Activated T-helper 17 cell treated with anti-CD3 and anti-CD28 coated beads, Interleukin-2, amount 50 U/mL, for 72 hours (primary cell): ENCODE data around the gene CXorf66. TPM values are rescaled to one million over a fixed set of nuclear protein-coding genes. Genes with fewer than 3 reads are reported as not detected.
"Not testable (repeated sequence)": the region's sequence is repeated elsewhere in the genome, so short reads cannot be mapped to it uniquely, and the experiment has no call there.

Experiments used
- ATAC-seq: fragments of 150-1000 bp; cut with Tn5 transposase; replicated peaks from 2 replicates; pipeline ENCODE4 v1.10.0; 2021; ENCODE audit warnings: mild to moderate bottlenecking, moderate library complexity
- H3K27ac Mint-ChIP-seq: one replicate; pipeline ENCODE4 v1.8.0; 2022; ENCODE audit warnings: mixed read lengths
- H3K27me3 Mint-ChIP-seq: one replicate; pipeline ENCODE4 v1.8.0; 2022; ENCODE audit warnings: mixed read lengths
- H3K36me3 Mint-ChIP-seq: one replicate; pipeline ENCODE4 v1.8.0; 2022; ENCODE audit warnings: low read depth, mild to moderate bottlenecking, mixed read lengths
- H3K4me1 Mint-ChIP-seq: one replicate; pipeline ENCODE4 v1.8.0; 2022; ENCODE audit warnings: mixed read lengths
- H3K4me3 Mint-ChIP-seq: one replicate; pipeline ENCODE4 v1.8.0; 2022; ENCODE audit warnings: mild to moderate bottlenecking, mixed read lengths
- H3K9me3 Mint-ChIP-seq: one replicate; pipeline ENCODE4 v1.8.0; 2022; ENCODE audit warnings: mixed read lengths
- total RNA-seq, 2 donors: library from RNA; stranded (reverse); gene quantifications; one replicate each; pipeline ENCODE4 v1.2.3, GENCODE V29; 2022

CXorf66 gene, protein sequence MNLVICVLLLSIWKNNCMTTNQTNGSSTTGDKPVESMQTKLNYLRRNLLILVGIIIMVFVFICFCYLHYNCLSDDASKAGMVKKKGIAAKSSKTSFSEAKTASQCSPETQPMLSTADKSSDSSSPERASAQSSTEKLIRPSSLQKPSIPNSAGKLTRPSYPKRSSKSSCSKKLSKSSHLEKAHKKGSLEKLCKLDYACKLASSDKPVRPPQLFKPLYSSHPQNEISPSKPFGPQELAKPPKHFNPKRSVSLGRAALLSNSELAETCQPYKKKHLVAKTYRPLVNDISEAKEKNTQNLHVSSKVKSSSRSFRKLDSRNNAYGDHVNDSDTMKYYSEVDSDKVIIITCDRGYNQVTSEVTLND
- not detected for total RNA-seq

GRCh38 chrX:139965421-139965820, at the start of gene CXorf66:
CXorf66 (minus strand) TSS chrX:139965521; CDS start chrX:139965496, 25 bp downstream.
- no peaks in the 10 kb centered on the region for H3K27me3 Mint-ChIP-seq
- no peak within 1 kb of the TSS for H3K4me3 Mint-ChIP-seq
- no peaks in the 10 kb centered on the region for H3K9me3 Mint-ChIP-seq
- H3K4me1 Mint-ChIP-seq: no peaks in the 10 kb centered on the region
- no peak within 1 kb of the TSS for H3K27ac Mint-ChIP-seq
- no peak for ATAC-seq
- no peaks in the 10 kb centered on the region for H3K36me3 Mint-ChIP-seq

DNA sequence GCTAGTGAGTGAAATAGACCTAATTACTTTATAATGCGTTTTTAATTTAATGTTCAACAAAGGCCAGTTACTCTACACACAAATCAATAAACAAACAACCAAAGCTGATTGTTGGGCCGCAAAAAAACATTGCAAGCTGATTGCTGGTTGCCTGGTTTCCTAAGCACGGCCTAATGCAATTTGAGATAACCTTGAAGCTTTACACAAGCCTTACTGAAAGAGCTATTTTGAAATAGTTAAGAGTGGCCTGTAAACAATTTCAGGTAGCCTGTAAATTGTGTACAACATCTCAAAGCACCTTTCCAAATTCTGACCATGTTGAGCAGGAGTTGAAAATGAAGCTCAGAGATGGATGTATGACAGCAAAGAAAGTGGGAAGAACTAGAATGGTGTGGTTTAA, 17.5 kb upstream of the CXorf66 start:
- Mint-ChIP-seq H3K27me3 (no peaks in the 10 kb centered on the region), H3K4me3 (no peak overlapping the region), H3K9me3 (no peaks in the 10 kb centered on the region), H3K4me1 (no peaks in the 10 kb centered on the region), H3K36me3 (no peaks in the 10 kb centered on the region), H3K27ac (no peak overlapping the region)
- ATAC-seq: no peak

DNA sequence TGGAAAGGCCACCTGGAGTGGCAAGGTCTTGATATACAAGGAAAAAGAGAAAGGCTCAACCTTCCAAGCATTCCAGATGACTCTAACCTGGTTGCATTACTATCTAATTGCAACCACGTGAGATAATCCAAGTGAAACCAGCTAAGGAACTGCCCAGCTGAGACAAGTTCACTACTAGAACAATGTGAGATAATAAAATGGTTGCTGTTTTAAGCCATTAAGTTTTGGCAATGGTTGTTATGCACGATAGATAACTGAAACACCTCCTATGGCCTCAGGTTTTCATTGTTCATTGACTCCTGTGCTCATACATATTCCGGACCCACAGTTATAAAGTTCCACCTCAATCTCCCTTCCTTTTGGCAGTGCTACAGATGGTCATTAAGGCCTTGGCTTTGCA, 9.2 kb upstream of the CXorf66 start:
- no peaks in the 10 kb centered on the region for H3K36me3 Mint-ChIP-seq
- no peak overlapping the region for H3K4me3 Mint-ChIP-seq
- H3K4me1 Mint-ChIP-seq: no peaks in the 10 kb centered on the region
- H3K27me3 Mint-ChIP-seq: peaks cover 10% of the 10 kb centered on the region
- no peak overlapping the region for H3K27ac Mint-ChIP-seq
- no peaks in the 10 kb centered on the region for H3K9me3 Mint-ChIP-seq
- no peak for ATAC-seq

- Mint-ChIP-seq H3K9me3 (no peaks in the 10 kb centered on the region), H3K36me3 (no peaks in the 10 kb centered on the region), H3K27me3 (peaks cover 10% of the 10 kb centered on the region), H3K4me3 (no peak overlapping the region), H3K4me1 (no peaks in the 10 kb centered on the region), H3K27ac (no peak overlapping the region)
- ATAC-seq: no peak
These were observed 7.6 kb upstream of the CXorf66 start for GRCh38 chrX:139972629-139973624.

- no peaks in the 10 kb centered on the region for H3K36me3 Mint-ChIP-seq
- H3K27me3 Mint-ChIP-seq: peaks cover 10% of the 10 kb centered on the region
- H3K27ac Mint-ChIP-seq: no peak overlapping the region
- H3K4me1 Mint-ChIP-seq: no peaks in the 10 kb centered on the region
- ATAC-seq: no peak
- no peak overlapping the region for H3K4me3 Mint-ChIP-seq
- H3K9me3 Mint-ChIP-seq: no peaks in the 10 kb centered on the region
These were observed 6.8 kb upstream of the CXorf66 start for GRCh38 chrX:139972113-139972512.

DNA sequence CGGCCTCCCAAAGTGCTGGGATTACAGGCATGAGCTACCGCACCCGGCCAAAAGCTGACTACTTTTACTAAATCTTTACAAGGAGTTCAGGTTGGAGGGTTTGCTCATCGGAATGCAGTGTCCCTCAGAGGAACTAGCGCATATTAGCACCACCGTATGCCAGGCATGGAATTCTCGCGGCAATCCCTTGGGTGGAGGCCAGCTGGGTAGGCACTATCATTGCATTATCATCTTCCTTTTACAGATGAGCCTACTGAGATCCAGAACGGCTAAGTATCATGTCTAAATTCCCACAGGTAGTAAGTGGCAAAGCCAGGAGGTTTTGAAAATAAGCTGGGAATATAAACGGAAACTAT, 6.1 kb upstream of the CXorf66 start:
- Mint-ChIP-seq H3K4me3 (no peak overlapping the region), H3K27ac (no peak overlapping the region), H3K27me3 (peaks cover 9% of the 10 kb centered on the region), H3K9me3 (no peaks in the 10 kb centered on the region), H3K36me3 (no peaks in the 10 kb centered on the region), H3K4me1 (no peaks in the 10 kb centered on the region)
- ATAC-seq: no peak

- Mint-ChIP-seq H3K36me3 (no peaks in the 10 kb centered on the region), H3K27me3 (peaks cover 6% of the 10 kb centered on the region), H3K4me1 (no peaks in the 10 kb centered on the region), H3K27ac (no peak overlapping the region), H3K4me3 (no peak overlapping the region), H3K9me3 (no peaks in the 10 kb centered on the region)
- ATAC-seq: no peak
These were observed 4.0 kb upstream of the CXorf66 start for GRCh38 chrX:139969286-139969685.

- H3K27ac Mint-ChIP-seq: no peak overlapping the region
- H3K27me3 Mint-ChIP-seq: peaks cover 6% of the 10 kb centered on the region
- no peaks in the 10 kb centered on the region for H3K4me1 Mint-ChIP-seq
- no peaks in the 10 kb centered on the region for H3K36me3 Mint-ChIP-seq
- no peaks in the 10 kb centered on the region for H3K9me3 Mint-ChIP-seq
- no peak overlapping the region for H3K4me3 Mint-ChIP-seq
- no peak for ATAC-seq
These were observed 2.4 kb upstream of the CXorf66 start for GRCh38 chrX:139967750-139968149.

- no peaks in the 10 kb centered on the region for H3K4me1 Mint-ChIP-seq
- no peaks in the 10 kb centered on the region for H3K36me3 Mint-ChIP-seq
- no peak overlapping the region for H3K4me3 Mint-ChIP-seq
- H3K9me3 Mint-ChIP-seq: no peaks in the 10 kb centered on the region
- no peak for ATAC-seq
- H3K27me3 Mint-ChIP-seq: peaks cover 6% of the 10 kb centered on the region
- no peak overlapping the region for H3K27ac Mint-ChIP-seq
These were observed 2.0 kb upstream of the CXorf66 start for GRCh38 chrX:139967300-139967699.

GRCh38 chrX:139966159-139966558, 838 bp upstream of the CXorf66 start:
- H3K36me3 Mint-ChIP-seq, H3K9me3 Mint-ChIP-seq, H3K4me3 Mint-ChIP-seq, ATAC-seq, H3K27me3 Mint-ChIP-seq, H3K4me1 Mint-ChIP-seq, H3K27ac Mint-ChIP-seq: not testable (repeated sequence)

DNA sequence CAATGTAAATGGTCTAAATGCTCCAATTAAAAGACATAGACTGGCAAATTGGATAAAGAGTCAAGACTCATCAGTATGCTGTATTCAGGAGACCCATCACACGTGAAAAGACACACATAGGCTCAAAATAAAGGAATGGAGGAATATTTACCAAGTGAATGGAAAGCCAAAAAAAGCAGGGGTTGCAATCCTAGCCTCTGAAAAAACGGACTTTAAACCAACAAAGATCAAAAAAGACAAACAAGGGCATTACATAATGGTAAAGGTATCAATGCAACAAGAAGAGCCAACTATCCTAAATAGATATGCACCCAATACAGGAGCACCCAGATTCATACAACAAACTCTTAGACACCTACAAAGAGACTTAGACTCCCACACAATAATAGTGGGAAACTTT, 4.2 kb downstream of the CXorf66 start:
- not testable (repeated sequence) for H3K9me3 Mint-ChIP-seq, H3K4me3 Mint-ChIP-seq, H3K36me3 Mint-ChIP-seq, ATAC-seq, H3K27me3 Mint-ChIP-seq, H3K4me1 Mint-ChIP-seq, H3K27ac Mint-ChIP-seq

DNA sequence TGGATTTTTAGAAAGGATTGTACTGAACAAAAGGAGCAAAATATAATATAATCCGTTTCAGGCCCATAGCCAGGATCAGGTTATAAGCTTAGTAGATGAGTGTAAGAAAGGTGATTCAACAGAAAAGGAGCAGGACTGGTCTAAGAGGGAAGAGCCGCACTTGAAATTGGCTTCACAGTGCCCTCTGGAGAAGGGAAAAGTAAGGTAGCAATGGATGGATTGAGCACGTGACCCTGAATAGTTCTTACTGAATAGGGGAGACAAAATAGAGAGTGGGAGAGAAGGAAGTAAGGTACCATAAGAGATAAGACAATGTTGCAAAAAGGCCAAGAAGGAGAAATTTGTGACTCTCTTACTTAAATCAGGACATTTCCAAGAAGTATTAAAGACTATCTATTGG, 15.6 kb downstream of the CXorf66 start:
- Mint-ChIP-seq H3K36me3 (no peaks in the 10 kb centered on the region), H3K27ac (no peak overlapping the region), H3K4me3 (no peak overlapping the region), H3K4me1 (no peaks in the 10 kb centered on the region), H3K9me3 (no peaks in the 10 kb centered on the region), H3K27me3 (no peaks in the 10 kb centered on the region)
- no peak for ATAC-seq

DNA sequence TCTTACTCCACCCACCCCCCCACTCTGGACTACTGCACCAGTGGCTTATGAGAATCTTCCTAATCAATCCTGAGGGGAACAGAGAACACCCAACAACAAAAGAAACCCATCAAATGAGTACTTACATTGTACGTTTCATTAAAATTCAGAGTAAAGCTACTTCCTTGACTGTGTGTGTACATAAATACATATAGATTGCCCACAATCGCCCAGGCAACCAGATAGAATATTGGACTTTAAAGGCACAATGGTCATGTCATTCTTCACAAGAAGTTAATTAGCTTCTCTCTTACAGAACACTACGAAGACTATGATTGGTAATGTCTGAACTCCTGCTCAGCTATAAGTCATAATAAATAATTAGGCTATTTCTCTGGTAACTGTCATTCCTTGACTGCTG, 20.2 kb downstream of the CXorf66 start:
- H3K4me3 Mint-ChIP-seq: no peak overlapping the region
- H3K9me3 Mint-ChIP-seq: no peaks in the 10 kb centered on the region
- no peaks in the 10 kb centered on the region for H3K4me1 Mint-ChIP-seq
- no peak for ATAC-seq
- no peaks in the 10 kb centered on the region for H3K36me3 Mint-ChIP-seq
- no peak overlapping the region for H3K27ac Mint-ChIP-seq
- H3K27me3 Mint-ChIP-seq: no peaks in the 10 kb centered on the region

- H3K4me1 Mint-ChIP-seq: no peaks in the 10 kb centered on the region
- H3K4me3 Mint-ChIP-seq: no peak overlapping the region
- ATAC-seq: no peak
- no peak overlapping the region for H3K27ac Mint-ChIP-seq
- no peaks in the 10 kb centered on the region for H3K36me3 Mint-ChIP-seq
- no peaks in the 10 kb centered on the region for H3K9me3 Mint-ChIP-seq
- peaks cover 4% of the 10 kb centered on the region for H3K27me3 Mint-ChIP-seq
These were observed 29.1 kb downstream of the CXorf66 start for GRCh38 chrX:139936259-139936658.

GRCh38 chrX:139933904-139934303, 31.4 kb downstream of the CXorf66 start:
- H3K27me3 Mint-ChIP-seq: no peaks in the 10 kb centered on the region

More at GRCh38 chrX:139933904-139934303, 31.4 kb downstream of the CXorf66 start:
- no peaks in the 10 kb centered on the region for H3K9me3 Mint-ChIP-seq
- no peaks in the 10 kb centered on the region for H3K36me3 Mint-ChIP-seq
- no peak for ATAC-seq
- no peak overlapping the region for H3K27ac Mint-ChIP-seq
- peak overlapping the region; percentile 82 for H3K4me3 Mint-ChIP-seq
- H3K4me1 Mint-ChIP-seq: peaks cover 7% of the 10 kb centered on the region
